Stimulated activated CD8-positive, alpha-beta memory T cell treated with anti-CD3 and anti-CD28 coated beads, Interleukin-7, amount 100 ng/mL, for 24 hours (primary cell): Measurements from ENCODE around the gene LYRM4.

Experiments used
- DNase-seq: peaks from one replicate; pipeline ENCODE4 v3.0.0-alpha.2; 2020; ENCODE audit warnings: low read depth

The LYRM4 gene

DNA sequence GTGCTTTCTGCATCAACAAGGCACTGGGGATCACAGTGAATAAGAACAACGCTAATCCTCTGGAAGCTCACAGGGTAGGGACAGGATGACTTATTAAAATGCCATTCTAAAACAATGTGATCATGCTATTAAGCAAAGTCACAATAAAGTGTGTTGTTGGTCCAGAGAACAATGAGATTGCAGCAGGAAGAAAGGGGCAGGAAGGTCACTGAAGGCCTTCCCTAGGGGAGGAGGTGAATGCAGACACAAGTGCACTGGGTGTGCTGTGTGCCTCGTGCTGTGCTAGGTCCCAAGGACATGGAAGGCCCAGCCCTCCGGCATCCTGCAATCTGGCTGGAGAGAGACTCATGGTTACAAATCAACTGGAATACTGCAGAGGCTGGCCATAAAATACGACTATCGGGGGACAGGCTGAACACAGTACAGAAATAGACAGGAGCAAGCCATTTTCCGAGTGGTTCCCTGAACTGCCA, 55.7 kb downstream of the LYRM4 start:
- DNase-seq, result no peak

DNA sequence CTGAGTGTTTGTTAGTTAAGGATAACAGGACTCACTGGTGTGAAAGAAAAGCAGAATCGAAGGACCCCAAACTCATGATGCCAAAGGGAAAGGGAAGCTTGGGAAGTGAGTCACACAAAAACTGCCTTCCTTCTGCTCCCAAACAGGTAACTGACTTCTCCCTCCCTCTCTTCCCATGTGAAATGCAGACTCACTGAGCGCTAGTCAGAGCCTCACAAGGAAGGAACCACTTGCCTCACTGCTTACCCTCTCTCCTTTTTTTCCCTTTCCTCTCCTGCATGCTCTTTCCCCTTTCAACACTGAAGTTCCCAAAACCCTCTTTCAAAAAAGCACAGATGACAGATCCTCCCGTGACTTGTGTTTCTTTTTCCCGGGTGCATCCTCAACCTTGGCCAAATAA, 56.4 kb downstream of the LYRM4 start:
- DNase-seq, result no peak

DNA sequence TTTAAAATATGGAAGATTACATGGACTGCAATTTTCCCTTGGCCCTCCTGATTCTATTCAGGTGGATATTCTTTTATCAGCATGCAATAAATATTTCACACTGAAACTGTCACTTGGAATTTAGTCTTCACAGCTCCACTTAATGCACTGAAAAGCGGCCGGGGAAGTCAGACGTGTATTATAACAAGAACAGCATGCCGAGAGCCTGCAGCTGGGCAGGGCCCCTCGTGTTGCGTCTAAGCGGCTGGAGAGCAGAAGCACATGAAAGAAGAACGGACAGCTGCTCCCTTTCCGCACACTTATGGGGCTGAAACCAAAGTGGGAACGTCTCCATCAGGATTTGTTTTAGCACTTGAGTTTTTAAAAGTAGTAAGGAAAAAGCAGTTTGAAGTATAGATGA, 57.2 kb downstream of the LYRM4 start:
- DNase-seq, result no peak

DNA sequence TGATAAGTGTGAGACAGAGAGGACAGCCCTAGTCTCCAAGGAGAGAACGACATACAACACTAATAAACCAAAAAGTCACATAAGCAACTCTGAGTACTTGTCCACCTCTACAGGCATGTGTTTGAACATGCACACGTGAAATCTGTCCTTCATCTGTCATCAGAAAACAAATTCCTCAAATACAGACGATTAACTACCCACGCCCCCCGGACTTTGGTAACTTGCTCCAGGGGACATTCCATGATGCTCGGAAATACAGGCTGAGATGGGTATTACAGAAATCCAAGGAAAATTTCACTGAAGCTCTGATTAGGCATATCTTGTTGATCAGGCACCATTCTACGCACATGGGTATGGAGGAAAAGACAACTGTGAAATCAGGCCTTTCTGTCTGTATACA, 57.8 kb downstream of the LYRM4 start:
- DNase-seq, result no peak

DNA sequence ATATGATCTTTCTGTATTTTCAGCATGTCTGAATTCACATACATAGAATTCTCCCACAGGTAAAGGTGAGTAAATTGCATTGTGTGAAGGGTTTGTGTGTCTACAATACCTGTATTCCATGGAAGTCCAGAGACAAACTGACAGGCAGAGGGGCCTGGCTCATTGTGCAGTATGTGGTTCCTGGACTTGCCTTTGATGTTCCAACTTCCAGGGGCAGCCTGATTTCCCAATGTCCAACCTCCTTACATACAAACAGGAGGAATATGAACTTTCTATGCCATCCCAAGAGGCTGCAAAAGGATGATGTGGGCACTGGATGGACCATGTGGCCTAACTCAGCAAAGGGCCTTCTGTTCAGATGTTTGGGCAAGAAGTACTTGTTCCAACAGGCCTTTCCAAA, 58.5 kb downstream of the LYRM4 start:
- no peak for DNase-seq

DNA sequence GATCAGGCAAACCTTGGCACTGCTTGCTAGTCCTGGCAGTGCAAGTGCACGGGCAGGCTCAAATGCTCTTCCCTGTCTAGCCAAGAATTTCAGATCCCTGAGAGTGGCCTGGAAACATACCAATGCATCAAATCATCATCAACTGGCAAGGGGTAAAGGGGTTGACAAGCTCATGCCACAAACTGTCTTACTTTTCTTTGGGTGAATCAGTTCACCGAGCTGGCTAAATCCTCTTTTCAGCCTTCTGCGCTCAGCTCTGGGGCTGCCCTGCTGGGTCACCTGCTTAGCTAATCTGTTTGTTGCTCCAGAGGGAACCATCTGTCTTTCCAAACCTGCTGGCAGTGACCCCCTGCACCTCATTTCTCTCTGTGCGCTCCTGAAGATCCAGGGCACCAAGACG, 59.5 kb downstream of the LYRM4 start:
- DNase-seq, result no peak

DNA sequence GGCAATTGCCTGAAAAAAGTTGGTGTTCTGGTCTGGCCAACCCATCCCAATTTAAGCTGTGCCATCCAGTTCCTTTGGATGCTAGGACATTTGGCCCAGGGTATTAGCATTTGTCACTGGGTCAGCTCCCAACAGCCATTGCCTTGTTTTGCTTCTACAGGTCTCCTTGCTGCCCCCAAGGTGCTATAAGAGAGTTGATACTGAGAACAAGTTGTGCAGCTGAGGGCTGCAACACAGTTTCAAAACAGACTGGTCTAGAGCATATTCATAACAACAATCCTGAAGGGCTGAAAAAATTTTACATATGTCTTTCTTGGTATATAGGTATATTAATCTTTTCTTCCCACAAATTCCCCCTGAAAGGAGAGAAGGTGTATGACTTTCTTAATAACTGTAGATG, 61.0 kb downstream of the LYRM4 start:
- DNase-seq, result no peak

DNA sequence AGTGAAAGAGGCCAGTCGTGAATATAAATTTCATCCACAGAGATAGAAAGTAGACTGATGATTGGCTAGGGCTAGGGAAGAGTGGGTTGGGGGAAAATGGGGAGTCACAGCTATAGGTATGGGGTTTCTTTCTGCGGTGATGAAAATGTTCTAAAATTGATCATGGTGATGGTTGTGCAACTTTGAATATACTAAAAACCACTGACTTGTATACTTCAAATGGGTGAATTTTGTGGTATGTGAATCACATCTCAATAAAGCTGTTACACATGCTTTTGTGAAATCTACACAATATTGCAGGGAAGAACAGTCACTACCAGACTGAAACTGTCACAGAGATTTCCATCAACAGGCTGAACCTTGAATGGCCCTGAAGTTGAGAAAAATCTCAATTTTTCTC, 61.5 kb downstream of the LYRM4 start:
- DNase-seq, result no peak

DNA sequence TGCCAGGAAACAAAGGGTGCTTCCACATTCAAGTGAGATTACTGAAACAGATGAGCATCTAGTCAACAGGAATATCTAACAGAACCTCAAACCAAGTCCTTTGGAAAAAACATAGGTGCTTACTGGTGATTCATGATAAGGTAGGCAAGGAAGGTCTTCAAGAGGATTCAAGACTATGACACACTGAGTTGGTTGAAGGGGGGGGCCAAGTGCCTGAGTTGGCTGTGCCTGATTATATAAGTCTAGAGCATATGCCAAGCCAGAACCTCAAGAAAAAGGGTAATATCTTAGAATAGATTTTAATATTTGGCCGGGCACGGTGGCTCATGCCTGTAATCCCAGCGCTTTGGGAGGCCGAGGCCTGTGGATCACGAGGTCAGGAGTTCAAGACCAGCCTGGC, 63.7 kb downstream of the LYRM4 start:
- DNase-seq, result no peak

DNA sequence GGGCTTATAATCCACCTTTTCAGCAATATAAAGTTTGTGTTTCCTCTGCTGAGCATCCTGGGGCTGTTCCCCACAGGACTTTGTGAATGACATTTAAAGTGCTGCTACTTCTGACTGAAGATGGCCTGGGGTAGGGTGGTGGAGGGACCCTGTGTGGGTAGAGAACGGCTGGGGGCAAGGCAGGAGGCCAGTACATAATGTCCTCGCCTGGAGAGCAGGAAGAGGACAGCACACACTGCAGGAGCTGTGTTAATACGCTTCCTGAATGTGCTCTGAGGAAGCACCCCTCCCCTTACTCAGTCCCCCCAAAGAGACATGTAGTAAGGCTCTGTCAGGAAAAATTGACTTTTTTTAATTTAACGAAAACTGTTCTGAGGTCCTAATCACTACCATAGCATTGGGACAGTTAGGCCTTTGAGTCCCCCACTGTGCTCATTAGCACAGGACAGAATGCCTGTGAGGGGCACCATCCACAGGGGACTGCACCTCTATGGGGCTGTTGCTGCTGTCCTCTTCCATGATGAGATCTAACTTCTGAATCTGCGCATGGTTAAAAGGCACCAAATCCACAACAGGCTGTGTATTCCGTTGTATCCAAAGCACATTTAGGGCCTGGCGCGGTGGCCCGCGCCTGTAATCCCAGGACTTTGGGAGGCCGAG, 68.5 kb downstream of the LYRM4 start:
- no peak for DNase-seq

DNA sequence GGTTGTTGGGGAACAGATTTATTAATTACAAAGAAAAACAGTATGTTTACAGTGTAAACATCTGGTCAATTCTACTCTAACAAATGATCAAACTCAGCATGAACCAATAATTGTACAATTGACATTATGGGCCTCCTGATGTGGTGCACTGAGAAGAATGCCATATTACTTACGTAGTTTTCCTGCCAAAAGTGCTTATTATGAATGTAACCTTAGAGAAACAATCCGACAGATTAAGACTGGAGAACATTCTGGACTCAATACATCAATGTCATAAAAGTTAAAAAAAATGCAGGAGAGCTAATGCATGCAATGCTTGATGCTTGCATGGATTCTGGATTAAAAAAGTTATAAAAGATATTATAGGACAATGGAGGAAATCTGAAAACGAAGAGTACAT, 69.0 kb downstream of the LYRM4 start:
- no peak for DNase-seq

DNA sequence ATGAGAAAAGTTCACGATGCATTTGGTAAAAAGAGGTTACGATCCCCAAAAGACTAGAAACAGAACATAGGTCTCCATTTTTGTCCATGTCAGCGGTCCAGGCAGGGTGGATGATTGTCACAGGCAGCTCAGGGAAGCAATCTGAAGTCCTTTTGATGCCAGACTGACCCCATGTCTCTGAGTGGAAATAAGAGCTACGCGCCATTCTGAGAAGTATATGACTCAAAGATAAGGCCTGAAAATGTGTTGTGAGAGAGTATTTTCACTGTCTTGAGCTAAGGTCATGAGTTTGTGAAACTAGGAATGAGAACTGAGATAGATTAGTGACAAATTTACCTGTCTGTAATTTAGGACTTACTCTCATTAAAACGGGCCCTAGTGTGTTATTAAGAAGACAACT, 69.5 kb downstream of the LYRM4 start:
- no peak for DNase-seq

DNA sequence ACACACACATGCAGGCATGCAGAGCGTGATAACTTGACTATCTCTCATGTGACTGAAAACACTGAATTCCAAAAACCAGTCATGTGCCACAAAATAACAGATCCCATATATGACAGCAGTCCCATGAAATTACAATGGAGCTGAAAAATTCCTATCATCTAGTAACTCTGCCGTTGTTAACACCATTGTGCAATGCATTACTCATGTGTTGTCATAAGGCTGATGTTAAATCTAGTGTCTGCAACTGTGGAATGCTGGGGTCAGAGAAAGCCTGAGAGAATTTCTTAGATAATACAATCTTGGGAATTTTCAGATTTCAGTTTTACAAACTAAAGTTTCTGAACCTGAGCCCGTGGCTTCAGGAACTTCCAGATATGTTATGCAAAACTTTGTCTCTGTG, 70.2 kb downstream of the LYRM4 start:
- DNase-seq, result no peak

DNA sequence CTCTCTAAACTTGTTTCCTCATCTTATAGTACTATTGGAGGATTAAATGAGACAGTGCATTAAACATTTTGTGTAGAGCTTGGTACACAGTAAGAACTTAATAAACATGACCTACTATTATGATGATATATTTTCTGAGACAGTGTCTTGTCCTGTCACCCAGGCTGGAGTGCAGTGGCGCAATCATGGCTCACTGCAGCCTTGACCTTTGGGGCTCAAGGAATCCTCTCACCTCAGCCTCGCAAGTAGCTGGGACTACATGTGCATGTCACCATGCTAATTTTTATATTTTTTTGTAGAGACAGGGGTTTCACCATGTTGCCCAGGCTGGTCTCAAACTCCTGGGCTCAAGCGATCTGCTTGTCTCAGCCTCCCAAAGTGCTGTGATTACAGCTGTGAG, 72.1 kb downstream of the LYRM4 start:
- no peak for DNase-seq

DNA sequence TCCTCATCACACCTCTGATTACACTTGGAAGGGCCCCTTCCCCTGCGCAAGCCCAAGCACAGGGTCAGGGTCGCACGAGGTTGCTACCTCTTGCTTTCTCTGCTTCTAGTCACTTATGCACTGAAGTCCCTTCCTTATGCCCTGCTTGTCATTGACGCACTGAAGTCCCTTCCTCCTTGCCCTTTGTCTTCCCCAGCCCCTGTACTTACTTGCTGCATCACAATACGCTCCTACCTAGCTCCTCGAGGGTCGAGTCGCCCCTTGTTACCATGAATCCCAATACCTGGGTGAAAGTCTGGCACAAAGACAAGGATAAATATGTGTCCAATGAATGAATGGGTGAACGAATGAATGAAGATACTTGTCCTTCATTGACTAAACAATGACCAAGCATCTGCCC, 75.9 kb downstream of the LYRM4 start:
- DNase-seq, result no peak

DNA sequence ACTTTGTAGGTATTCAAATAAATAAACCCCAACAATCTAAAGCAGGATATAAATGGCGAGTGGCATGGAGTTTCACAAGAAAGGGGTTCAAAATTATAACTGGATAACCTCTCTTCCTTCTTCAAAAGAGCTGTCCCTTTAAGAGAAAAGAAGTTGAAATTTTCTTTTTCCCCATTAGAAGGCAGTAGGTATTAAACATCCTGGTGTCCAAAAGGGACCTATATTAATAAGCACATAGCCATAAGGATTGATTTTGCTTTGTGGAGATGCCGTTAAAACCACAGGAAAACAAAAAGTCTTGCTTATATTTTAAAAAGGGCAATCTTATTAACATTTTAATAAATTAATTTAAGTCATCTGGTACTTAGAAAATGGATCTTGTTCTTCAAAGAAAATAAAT, 76.5 kb downstream of the LYRM4 start:
- no peak for DNase-seq

DNA sequence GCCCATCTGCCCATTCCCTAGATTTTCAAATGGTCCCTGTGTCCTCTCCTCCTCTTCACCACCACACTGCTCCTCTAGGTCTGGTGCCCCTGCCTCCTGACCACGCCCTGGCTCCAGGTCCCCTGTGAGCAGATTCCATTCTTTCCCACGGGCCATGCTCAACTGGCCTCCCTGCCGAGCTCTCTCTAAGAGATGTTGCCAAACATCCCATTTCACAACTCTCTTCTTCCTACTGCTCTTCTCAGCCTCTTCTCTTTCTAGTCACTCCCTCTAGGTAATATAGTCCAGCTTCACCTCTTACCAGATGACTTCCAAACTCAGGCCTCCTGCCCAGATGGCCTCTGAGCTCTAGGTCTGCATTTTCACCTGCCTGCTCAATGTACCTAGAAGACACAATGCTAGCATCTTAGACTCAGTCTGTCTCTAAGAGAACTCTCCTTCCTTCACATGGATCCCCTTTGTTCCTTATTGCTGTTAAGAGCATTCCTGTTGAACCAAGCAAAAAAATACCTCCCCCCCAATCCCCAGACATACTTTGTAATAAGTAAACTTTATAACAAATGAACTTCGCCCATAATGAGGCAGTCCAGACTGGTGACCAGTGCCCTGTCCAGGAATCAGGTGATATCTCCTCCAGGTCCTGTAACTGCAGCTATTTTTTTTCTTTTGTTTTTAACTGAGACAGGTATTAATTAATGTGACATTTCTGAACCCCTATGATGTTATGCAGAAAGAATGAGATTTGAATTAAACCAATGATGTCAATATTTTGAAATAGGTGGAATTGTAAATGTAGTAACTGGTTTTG, 79.0 kb downstream of the LYRM4 start:
- DNase-seq, result no peak

DNA sequence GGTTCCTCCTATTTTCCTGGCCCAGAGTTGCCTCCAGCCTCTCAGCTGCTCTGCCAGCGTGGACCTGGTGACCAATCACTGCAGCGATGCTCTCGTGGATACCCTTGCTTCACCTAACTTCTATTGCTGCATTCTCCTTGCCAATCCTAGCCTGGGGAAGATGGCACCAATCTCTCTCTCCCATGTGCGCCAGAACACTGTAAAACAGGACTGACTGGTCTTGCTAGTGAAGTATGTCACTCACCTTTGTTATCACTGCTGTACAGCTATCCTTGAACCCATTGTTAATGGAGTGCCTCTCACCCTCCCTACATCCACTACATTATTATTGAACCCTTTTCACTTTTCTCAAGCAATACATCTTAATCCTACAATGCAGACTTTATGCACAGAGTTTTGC, 80.1 kb downstream of the LYRM4 start:
- DNase-seq, result no peak

DNA sequence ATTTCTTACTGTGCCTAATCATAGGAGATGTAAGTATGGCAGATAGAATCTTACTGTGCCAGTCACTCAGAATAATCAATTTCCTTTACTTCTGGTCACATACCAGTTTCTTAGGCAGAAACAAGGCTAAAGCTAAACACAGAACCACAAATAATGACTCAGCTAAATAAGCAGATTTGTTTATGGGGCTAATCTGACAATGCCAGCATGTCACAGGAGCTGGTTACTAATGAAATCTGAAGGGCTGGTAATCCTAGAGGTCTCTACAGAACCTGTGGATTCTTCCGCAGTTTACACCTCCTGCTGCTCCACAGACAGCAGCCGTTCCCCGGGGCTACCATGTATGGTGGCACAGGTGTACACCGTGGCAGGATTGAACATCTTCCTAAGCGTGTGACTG, 80.8 kb downstream of the LYRM4 start:
- no peak for DNase-seq

DNA sequence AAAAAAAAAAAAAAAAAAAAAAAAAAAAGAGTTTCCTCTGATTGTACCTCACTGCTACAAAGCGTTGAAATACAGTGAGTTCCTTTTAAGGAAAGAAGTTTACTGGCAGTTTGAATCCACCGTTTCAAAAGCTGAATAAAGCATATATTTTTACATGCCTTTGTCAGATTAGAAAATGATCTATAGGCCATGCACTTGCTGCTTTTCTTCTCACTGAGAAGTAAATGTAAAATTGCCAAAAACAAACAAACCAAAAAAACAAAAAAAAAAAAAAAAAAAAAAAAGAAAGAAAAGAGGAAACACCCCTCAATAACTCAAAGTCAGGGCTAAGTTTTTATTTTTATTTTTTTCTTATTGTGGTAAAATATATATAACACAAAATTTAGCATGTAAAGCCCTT, 81.9 kb downstream of the LYRM4 start:
- no peak for DNase-seq

DNA sequence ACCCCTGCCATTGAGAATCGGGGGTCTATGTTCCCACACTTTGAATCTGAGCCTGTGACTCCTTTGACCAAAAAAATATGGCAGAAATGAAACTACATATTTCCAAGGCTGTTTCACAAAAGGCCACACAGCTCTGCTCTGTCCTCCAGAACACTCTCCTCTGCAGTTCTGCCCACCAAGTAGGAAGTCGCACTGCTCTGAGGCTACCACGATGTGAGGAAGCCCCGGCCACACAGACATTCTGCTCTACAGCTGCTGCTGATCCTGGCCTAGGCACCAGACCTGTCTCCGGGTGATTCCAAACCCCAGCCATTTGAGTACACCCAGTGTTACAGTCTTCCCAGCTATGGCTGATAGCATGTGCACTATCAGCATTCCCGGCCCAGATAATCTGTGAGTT, 85.1 kb downstream of the LYRM4 start:
- DNase-seq, result no peak

DNA sequence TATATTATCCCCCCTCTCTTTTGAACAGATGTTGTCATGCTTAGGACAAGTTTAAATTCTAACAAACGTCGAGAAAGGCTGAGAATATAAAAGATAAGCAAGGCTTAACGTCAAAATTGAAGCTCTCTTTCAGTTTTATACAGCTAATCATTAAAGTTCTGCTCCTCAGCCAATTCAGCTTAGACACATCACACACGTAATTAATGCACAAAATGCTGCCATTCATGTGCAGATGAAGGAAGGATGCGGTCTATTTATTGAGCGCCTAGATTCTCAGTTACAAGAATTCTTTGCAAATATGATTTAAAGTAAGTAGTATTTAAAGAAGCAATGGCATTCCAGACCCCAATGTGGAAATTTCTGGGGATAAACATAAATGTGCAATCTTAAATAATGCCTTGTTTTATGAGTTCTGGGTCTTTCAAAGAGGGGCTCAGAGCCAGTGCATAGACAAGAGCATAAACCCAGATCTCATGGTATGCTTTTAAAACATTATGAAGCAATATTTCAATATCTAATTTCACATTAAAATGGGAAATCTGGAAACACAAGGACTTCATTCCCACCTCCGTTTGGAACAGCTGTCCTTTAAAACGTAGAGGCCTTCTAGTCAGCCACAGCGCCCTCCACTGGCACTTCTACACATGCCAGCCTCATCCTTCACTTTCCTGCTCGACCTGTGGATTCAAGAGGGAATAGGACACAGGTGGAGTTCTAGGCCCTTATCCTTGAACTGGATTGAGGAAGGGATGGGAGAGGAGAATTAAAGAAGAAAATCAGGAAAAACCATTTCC, 85.8 kb downstream of the LYRM4 start:
- no peak for DNase-seq

DNA sequence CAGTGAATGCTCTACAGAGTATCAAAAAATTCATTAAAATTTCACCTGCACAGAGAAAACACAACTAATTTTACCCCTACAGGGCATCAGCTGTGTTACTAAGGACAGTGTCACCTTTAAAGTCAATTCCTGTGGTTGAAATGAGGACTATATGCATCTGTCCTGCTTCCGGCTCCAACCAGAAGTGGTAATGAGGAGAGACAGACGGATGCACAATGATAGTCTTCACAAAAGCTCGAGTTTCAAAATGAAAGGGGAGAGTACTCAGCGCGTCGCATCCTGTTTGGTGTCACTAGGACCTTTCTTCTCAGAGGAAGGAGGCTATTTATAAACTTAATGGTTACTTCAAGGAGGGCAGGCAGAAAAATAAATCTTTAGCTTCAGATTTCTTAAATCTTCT, 86.5 kb downstream of the LYRM4 start:
- DNase-seq, result peak; percentile 9
